SK-N-SH (cell line): ENCODE measurements around the gene PLEKHM3. TPM values are rescaled to one million over a fixed set of nuclear protein-coding genes. Genes with fewer than 3 reads are reported as not detected.

Source experiments
- CTCF ChIA-PET: fragments of 300-600, 350-600 bp; formaldehyde crosslinking; extraction: SDS; loops from one replicate; lab custom pipeline; 2021; lab: Yijun Ruan, JAX
- POLR2A ChIA-PET: fragments of 350-600 bp; sonication (Branson Sonifier 250); formaldehyde crosslinking; extraction: SDS; loops from one replicate; lab custom pipeline; 2020; ENCODE audit warnings: antibody characterized with exemption, inconsistent platforms; lab: Yijun Ruan, JAX
- DNase-seq: peaks from one replicate; pipeline ENCODE4 v3.0.0; 2012
- H2AFZ ChIP-seq: fragments of 200-600 bp; sonication (generic); 2 replicates; pipeline ENCODE4 v1.8.1; 2016; ENCODE audit warnings: antibody characterized with exemption, mild to moderate bottlenecking, low read depth
- H3F3A ChIP-seq: fragments of 200-600 bp; sonication (generic); replicated peaks from 2 replicates; pipeline ENCODE3; 2016; ENCODE audit warnings: antibody characterized with exemption, mild to moderate bottlenecking; ENCODE audit not compliant: insufficient read depth
- H3K27ac ChIP-seq, 2 experiments: fragments of 200-500 bp in 1 of 2; fragments of 200-600 bp in 1 of 2; sonication (Bioruptor generic) in 1 of 2; sonication (generic), shearing (Covaris generic) in 1 of 2; 2 replicates each; pipeline versions ENCODE4 v1.5.1 to v1.6.1; 2014 to 2016; ENCODE audit warnings: low read depth in 2 of 2, inconsistent platforms in 1 of 2, low read length in 1 of 2, mild to moderate bottlenecking in 1 of 2, mixed read lengths in 1 of 2
- H3K27me3 ChIP-seq: fragments of 200-600 bp; sonication (generic), shearing (Covaris generic); 2 replicates; pipeline ENCODE4 v1.6.1; 2016; ENCODE audit warnings: mixed run types; ENCODE audit not compliant: insufficient read depth
- H3K36me3 ChIP-seq, 2 experiments: fragments of 200-500 bp in 1 of 2; fragments of 200-600 bp in 1 of 2; sonication (Bioruptor generic) in 1 of 2; sonication (generic) in 1 of 2; replicated peaks in 1 of 2; 2 replicates each; pipeline versions ENCODE3 to v1.5.1; 2014 to 2016; ENCODE audit warnings: low read length in 1 of 2, mild to moderate bottlenecking in 1 of 2; ENCODE audit not compliant: insufficient read depth in 2 of 2, control insufficient read depth in 1 of 2
- H3K4me1 ChIP-seq, 2 experiments: fragments of 200-500 bp in 1 of 2; fragments of 200-600 bp in 1 of 2; sonication (Bioruptor generic) in 1 of 2; sonication (generic), shearing (Covaris generic) in 1 of 2; 2 replicates each; pipeline versions ENCODE4 v1.5.1 to v1.6.1; 2014 to 2016; ENCODE audit warnings: low read depth in 1 of 2, low read length in 1 of 2, mixed run types in 1 of 2; ENCODE audit not compliant: insufficient read depth in 2 of 2, control insufficient read depth in 1 of 2
- H3K4me2 ChIP-seq: fragments of 200-600 bp; sonication (generic), shearing (Covaris generic); 2 replicates; pipeline ENCODE4 v1.6.1; 2017; ENCODE audit warnings: mixed run types
- H3K4me3 ChIP-seq, 2 experiments: fragments of 200-500 bp in 1 of 2; fragments of 200-600 bp in 1 of 2; sonication (Bioruptor generic) in 1 of 2; sonication (generic), shearing (Covaris generic) in 1 of 2; 2 replicates each; pipeline versions ENCODE4 v1.5.1 to v1.8.1; 2014 to 2016; ENCODE audit warnings: low read depth in 2 of 2, inconsistent platforms in 1 of 2, low read length in 1 of 2, mild to moderate bottlenecking in 1 of 2, mixed read lengths in 1 of 2, moderate library complexity in 1 of 2
- H3K79me2 ChIP-seq: fragments of 200-600 bp; sonication (generic); 2 replicates; pipeline ENCODE4 v1.8.1; 2017; ENCODE audit warnings: mild to moderate bottlenecking; ENCODE audit not compliant: insufficient read depth
- H3K9ac ChIP-seq: fragments of 200-600 bp; sonication (generic); 2 replicates; pipeline ENCODE4 v1.6.1; 2017; ENCODE audit warnings: mixed run types
- H3K9me2 ChIP-seq: fragments of 200-600 bp; sonication (generic); 2 replicates; pipeline ENCODE4 v1.6.1; 2017; ENCODE audit warnings: mixed run types
- H3K9me3 ChIP-seq: fragments of 200-600 bp; sonication (generic); 2 replicates; pipeline ENCODE4 v1.6.1; 2017; ENCODE audit warnings: mixed run types, mild to moderate bottlenecking, moderate library complexity
- H4K20me1 ChIP-seq: fragments of 200-600 bp; sonication (generic); 2 replicates; pipeline ENCODE4 v1.6.1; 2017; ENCODE audit warnings: mild to moderate bottlenecking, mixed run types; ENCODE audit not compliant: insufficient read depth
- CHD2 ChIP-seq: fragments of 150-350 bp; IDR thresholded peaks from 2 replicates; pipeline ENCODE4 v1.6.1; 2018; ENCODE audit warnings: low read length; ENCODE audit not compliant: partially characterized antibody
- EP300 ChIP-seq, 2 experiments: IDR thresholded peaks; 2 replicates each; pipeline versions ENCODE4 v1.4.0 to v1.6.1; 2012; ENCODE audit warnings: borderline replicate concordance in 1 of 2, low read depth in 1 of 2, low read length in 1 of 2
- FOXJ3 ChIP-seq: sonication (generic); formaldehyde crosslinking; IDR thresholded peaks from 2 replicates; pipeline ENCODE4 v1.5.1; 2020; ENCODE audit warnings: mild to moderate bottlenecking, missing genetic modification reagents
- GATA2 ChIP-seq: sonication (generic); formaldehyde crosslinking; IDR thresholded peaks from 2 replicates; pipeline ENCODE4 v1.5.0; 2020; ENCODE audit warnings: mild to moderate bottlenecking, missing genetic modification reagents
- JUND ChIP-seq: IDR thresholded peaks from 2 replicates; pipeline ENCODE4 v1.4.0; 2012
- NFIC ChIP-seq: IDR thresholded peaks from 2 replicates; pipeline ENCODE4 v1.4.0; 2012; ENCODE audit warnings: borderline replicate concordance
- PBX3 ChIP-seq: IDR thresholded peaks from 2 replicates; pipeline ENCODE4; 2012
- RCOR1 ChIP-seq: fragments of 150-350 bp; IDR thresholded peaks from 2 replicates; pipeline ENCODE4 v1.6.1; 2017; ENCODE audit warnings: antibody characterized with exemption, low read length
- SIN3A ChIP-seq: IDR thresholded peaks from 2 replicates; pipeline ENCODE4 v1.6.1; 2012; ENCODE audit warnings: low read depth, mild to moderate bottlenecking, low read length, moderate library complexity, borderline replicate concordance
- SMC3 ChIP-seq: IDR thresholded peaks from 2 replicates; pipeline ENCODE4 v1.6.1; 2012; ENCODE audit warnings: low read depth, low read length, improper control_type of control experiment
- TAF1 ChIP-seq: IDR thresholded peaks from 2 replicates; pipeline ENCODE4 v1.6.1; 2012; ENCODE audit warnings: low read depth, mild to moderate bottlenecking, low read length, moderate library complexity, borderline replicate concordance
- USF2 ChIP-seq: fragments of 150-350 bp; IDR thresholded peaks from 2 replicates; pipeline ENCODE4 v1.6.1; 2017; ENCODE audit warnings: antibody characterized with exemption, low read length, low read depth, borderline replicate concordance
- YY1 ChIP-seq: IDR thresholded peaks from 2 replicates; pipeline ENCODE4 v1.4.0; 2012; ENCODE audit warnings: low read depth, mild to moderate bottlenecking
- WGBS: methylation state at CpG from one replicate; pipeline ENCODE4 v1.1.6; 2017; ENCODE audit warnings: low lambda C conversion rate; 5-methylcytosine and 5-hydroxymethylcytosine counted together
- polyA plus RNA-seq, 3 experiments: library from polyadenylated mRNA; depleted of rRNA; stranded (reverse); fragments of >200 nt; gene quantifications; 2 replicates each; pipeline ENCODE4 v1.2.3, GENCODE V29; 2012
- TF ChIP-seq, protein P1 (sequence below): fragments of 200-600 bp; sonication (generic); IDR thresholded peaks from 2 replicates; pipeline ENCODE4 v1.6.1; 2017; ENCODE audit warnings: antibody characterized with exemption, mild to moderate bottlenecking, moderate library complexity
- TF ChIP-seq, protein P2 (sequence below): IDR thresholded peaks from 2 replicates; pipeline ENCODE4 v1.4.0; 2012; ENCODE audit warnings: low read depth
- TF ChIP-seq, protein P3 (sequence below): IDR thresholded peaks from 2 replicates; pipeline ENCODE4 v1.6.1; 2012; ENCODE audit warnings: mild to moderate bottlenecking, low read depth, low read length, moderate library complexity

Gene PLEKHM3
- polyA plus RNA-seq, 1 of the 3 experiments (the other 2 are of a cell fraction): 1.9 TPM

DNA sequence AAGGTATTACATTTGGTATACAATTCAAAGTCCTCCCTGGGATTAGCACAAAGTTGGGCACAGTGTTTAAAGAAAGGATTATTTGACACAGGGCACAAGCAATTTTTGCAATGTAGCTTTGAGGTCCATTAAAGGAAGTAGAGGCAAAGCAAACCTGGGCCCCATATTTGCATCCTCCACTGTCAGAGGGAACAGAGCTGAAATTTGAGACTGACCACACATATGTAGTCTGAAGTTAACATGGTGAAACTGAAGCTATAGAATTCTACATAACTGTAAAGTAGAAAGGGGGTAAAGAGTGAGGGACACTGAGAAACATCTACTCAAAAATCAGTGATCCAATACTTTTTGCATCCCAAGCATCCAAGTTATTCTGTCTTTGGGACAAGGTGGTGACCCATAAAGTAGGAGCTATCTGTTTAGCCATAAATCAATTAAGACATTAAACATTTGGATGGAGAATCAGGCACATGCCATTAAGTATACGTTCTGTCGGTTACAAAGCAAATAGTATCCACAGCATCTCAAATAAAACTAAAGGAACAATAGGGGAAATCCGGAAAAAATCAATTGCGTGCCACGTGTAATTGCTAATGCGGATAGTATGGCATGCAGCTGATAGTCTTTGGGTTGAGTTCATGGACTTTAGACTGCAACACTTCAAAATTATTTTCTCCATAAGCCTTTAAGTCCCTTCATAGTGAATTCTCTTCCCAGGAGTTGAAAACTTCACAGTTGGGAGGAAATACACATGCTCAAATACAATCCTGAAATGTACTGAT is 72.6 kb downstream of the PLEKHM3 start:
- Histone ChIP-seq H3K9me3 (no peaks in the 10 kb centered on the region), H3K27me3 (no peaks in the 10 kb centered on the region), H3K36me3 (no peaks in the 10 kb centered on the region), H3K9ac (no peak overlapping the region), H4K20me1 (no peaks in the 10 kb centered on the region), H2AFZ (no peak overlapping the region), H3K79me2 (no peaks in the 10 kb centered on the region), H3K4me2 (no peak overlapping the region), H3K27ac (no peak overlapping the region), H3F3A (no peaks in the 10 kb centered on the region), H3K9me2 (no peaks in the 10 kb centered on the region), H3K4me1 (peaks cover 0 to 5% of the 10 kb centered on the region in 2 experiments; a peak in 1 of 4 replicates), H3K4me3 (no peak overlapping the region)
- ChIA-PET CTCF (interaction anchor here (1.0 to 2.4 kb wide), 4 partner anchors 21 to 203 kb away, joined by 3 to 12 read pairs (median 4); no protein-coding TSS in a partner anchor), POLR2A (no interaction called here)
- TF ChIP-seq SMC3: no peak
- no peak for TF ChIP-seq NFIC
- no peak for TF ChIP-seq PBX3
- TF ChIP-seq, protein P1, sequence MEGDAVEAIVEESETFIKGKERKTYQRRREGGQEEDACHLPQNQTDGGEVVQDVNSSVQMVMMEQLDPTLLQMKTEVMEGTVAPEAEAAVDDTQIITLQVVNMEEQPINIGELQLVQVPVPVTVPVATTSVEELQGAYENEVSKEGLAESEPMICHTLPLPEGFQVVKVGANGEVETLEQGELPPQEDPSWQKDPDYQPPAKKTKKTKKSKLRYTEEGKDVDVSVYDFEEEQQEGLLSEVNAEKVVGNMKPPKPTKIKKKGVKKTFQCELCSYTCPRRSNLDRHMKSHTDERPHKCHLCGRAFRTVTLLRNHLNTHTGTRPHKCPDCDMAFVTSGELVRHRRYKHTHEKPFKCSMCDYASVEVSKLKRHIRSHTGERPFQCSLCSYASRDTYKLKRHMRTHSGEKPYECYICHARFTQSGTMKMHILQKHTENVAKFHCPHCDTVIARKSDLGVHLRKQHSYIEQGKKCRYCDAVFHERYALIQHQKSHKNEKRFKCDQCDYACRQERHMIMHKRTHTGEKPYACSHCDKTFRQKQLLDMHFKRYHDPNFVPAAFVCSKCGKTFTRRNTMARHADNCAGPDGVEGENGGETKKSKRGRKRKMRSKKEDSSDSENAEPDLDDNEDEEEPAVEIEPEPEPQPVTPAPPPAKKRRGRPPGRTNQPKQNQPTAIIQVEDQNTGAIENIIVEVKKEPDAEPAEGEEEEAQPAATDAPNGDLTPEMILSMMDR: no peak
- TF ChIP-seq CHD2: no peak
- TF ChIP-seq GATA2 (CRISPR knock-in tag): no peak
- TF ChIP-seq, protein P2, sequence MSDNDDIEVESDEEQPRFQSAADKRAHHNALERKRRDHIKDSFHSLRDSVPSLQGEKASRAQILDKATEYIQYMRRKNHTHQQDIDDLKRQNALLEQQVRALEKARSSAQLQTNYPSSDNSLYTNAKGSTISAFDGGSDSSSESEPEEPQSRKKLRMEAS: no peak
- no peak for TF ChIP-seq FOXJ3 (CRISPR knock-in tag)
- TF ChIP-seq USF2: no peak
- no peak for TF ChIP-seq EP300 (IDR thresholded peaks at IDR 0.05; ENCODE audit: borderline replicate concordance in 1 of 2, low read depth in 1 of 2, low read length in 1 of 2)
- no peak for TF ChIP-seq YY1
- no peak for TF ChIP-seq JUND
- TF ChIP-seq SIN3A: no peak
- TF ChIP-seq TAF1: no peak
- no peak for TF ChIP-seq RCOR1
- TF ChIP-seq, protein P3, sequence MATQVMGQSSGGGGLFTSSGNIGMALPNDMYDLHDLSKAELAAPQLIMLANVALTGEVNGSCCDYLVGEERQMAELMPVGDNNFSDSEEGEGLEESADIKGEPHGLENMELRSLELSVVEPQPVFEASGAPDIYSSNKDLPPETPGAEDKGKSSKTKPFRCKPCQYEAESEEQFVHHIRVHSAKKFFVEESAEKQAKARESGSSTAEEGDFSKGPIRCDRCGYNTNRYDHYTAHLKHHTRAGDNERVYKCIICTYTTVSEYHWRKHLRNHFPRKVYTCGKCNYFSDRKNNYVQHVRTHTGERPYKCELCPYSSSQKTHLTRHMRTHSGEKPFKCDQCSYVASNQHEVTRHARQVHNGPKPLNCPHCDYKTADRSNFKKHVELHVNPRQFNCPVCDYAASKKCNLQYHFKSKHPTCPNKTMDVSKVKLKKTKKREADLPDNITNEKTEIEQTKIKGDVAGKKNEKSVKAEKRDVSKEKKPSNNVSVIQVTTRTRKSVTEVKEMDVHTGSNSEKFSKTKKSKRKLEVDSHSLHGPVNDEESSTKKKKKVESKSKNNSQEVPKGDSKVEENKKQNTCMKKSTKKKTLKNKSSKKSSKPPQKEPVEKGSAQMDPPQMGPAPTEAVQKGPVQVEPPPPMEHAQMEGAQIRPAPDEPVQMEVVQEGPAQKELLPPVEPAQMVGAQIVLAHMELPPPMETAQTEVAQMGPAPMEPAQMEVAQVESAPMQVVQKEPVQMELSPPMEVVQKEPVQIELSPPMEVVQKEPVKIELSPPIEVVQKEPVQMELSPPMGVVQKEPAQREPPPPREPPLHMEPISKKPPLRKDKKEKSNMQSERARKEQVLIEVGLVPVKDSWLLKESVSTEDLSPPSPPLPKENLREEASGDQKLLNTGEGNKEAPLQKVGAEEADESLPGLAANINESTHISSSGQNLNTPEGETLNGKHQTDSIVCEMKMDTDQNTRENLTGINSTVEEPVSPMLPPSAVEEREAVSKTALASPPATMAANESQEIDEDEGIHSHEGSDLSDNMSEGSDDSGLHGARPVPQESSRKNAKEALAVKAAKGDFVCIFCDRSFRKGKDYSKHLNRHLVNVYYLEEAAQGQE: no peak
- 97% methylated on average over 6 of the region's 6 CpGs for WGBS
- DNase-seq: no peak
